Progenitor cell of endocrine pancreas (in vitro differentiated cells): Measurements from ENCODE around the gene ITGAX. TPM values are rescaled to one million over a fixed set of nuclear protein-coding genes. Genes with fewer than 3 reads are reported as not detected.

Source experiments
- DNase-seq: peaks from one replicate; pipeline ENCODE4 v3.0.0; 2021; ENCODE audit warnings: low spot score; ENCODE audit not compliant: unreplicated experiment
- H3K27ac Mint-ChIP-seq: 2 replicates; pipeline ENCODE4 v1.8.0; 2021; ENCODE audit warnings: mild to moderate bottlenecking, moderate library complexity, mixed read lengths
- H3K27me3 Mint-ChIP-seq: 2 replicates; pipeline ENCODE4 v1.8.0; 2021; ENCODE audit warnings: mixed read lengths
- H3K36me3 Mint-ChIP-seq: 2 replicates; pipeline ENCODE4 v1.8.0; 2022; ENCODE audit warnings: mixed read lengths; ENCODE audit not compliant: insufficient read depth
- H3K4me1 Mint-ChIP-seq: 2 replicates; pipeline ENCODE4 v1.8.0; 2021; ENCODE audit warnings: low read depth, mixed read lengths
- H3K4me3 Mint-ChIP-seq: 2 replicates; pipeline ENCODE4 v1.8.0; 2021; ENCODE audit warnings: low read depth, mild to moderate bottlenecking, moderate library complexity, mixed read lengths
- H3K9me3 Mint-ChIP-seq: 2 replicates; pipeline ENCODE4 v1.8.0; 2021; ENCODE audit warnings: low read depth, mixed read lengths
- CTCF ChIP-seq: fragments of 200-600 bp; sonication (generic); IDR thresholded peaks from one replicate; pipeline ENCODE4 v1.5.0; 2021; ENCODE audit warnings: antibody characterized with exemption, mild to moderate bottlenecking; ENCODE audit not compliant: unreplicated experiment
- total RNA-seq: library from RNA; stranded (reverse); gene quantifications from 2 replicates; pipeline ENCODE4 v1.2.1, GENCODE V29; 2021

ITGAX gene
- total RNA-seq, 1 donor from 2014 or later = not detected

DNA sequence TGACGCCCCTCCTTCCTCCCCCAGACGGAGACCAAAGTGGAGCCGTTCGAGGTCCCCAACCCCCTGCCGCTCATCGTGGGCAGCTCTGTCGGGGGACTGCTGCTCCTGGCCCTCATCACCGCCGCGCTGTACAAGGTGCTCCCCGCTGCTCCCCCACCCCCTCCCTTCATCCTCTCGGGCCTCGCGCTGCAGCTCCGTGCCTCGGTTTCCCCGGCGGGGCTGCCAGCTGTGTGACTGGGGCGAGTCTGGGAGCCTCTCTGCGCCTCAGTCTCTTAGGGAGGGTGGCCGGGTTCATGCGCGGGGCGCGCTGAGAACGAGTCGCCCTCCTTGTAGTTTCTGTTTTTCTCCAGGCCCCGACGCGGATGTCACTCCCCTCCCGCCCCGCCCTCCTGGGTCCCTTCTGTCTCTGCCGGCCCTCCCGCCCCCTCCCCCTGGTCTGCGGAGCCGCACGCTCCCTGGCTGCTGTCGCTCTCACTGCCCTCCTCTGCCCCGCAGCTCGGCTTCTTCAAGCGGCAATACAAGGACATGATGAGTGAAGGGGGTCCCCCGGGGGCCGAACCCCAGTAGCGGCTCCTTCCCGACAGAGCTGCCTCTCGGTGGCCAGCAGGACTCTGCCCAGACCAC, 23.7 kb upstream of the ITGAX start:
- DNase-seq = no peak
- H3K27me3 Mint-ChIP-seq = peaks cover 63% of the 10 kb centered on the region
- no peaks in the 10 kb centered on the region for H3K9me3 Mint-ChIP-seq
- H3K4me3 Mint-ChIP-seq = no peak overlapping the region
- H3K4me1 Mint-ChIP-seq = peaks cover 1% of the 10 kb centered on the region
- TF ChIP-seq CTCF = no peak
- H3K27ac Mint-ChIP-seq = no peak overlapping the region
- H3K36me3 Mint-ChIP-seq = no peaks in the 10 kb centered on the region

DNA sequence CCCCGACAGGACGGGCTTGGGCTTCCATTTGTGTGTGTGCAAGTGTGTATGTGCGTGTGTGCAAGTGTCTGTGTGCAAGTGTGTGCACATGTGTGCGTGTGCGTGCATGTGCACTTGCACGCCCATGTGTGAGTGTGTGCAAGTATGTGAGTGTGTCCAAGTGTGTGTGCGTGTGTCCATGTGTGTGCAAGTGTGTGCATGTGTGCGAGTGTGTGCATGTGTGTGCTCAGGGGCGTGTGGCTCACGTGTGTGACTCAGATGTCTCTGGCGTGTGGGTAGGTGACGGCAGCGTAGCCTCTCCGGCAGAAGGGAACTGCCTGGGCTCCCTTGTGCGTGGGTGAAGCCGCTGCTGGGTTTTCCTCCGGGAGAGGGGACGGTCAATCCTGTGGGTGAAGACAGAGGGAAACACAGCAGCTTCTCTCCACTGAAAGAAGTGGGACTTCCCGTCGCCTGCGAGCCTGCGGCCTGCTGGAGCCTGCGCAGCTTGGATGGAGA, 23.1 kb upstream of the ITGAX start:
- DNase-seq = no peak
- no peak for TF ChIP-seq CTCF
- no peaks in the 10 kb centered on the region for H3K9me3 Mint-ChIP-seq
- no peak overlapping the region for H3K27ac Mint-ChIP-seq
- H3K36me3 Mint-ChIP-seq = no peaks in the 10 kb centered on the region
- H3K4me3 Mint-ChIP-seq = no peak overlapping the region
- peaks cover 60% of the 10 kb centered on the region for H3K27me3 Mint-ChIP-seq
- peaks cover 1% of the 10 kb centered on the region for H3K4me1 Mint-ChIP-seq

DNA sequence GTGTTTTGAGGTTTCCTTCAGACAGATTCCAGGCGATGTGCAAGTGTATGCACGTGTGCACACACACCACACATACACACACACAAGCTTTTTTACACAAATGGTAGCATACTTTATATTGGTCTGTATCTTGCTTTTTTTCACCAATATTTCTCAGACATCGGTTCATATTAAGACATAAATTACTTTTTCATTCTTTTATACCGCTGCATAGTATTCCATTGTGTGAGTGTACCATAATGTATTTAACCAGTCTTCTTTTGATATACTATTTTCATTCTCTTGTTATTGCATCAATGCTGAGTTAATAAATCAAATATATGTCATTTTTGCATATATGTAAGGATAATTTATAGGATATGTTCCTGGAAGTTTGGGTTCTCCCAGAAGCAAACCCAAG, 22.4 kb upstream of the ITGAX start:
- Mint-ChIP-seq H3K4me1 (peaks cover 1% of the 10 kb centered on the region), H3K36me3 (no peaks in the 10 kb centered on the region), H3K9me3 (no peaks in the 10 kb centered on the region), H3K27ac (no peak overlapping the region), H3K4me3 (no peak overlapping the region), H3K27me3 (peaks cover 56% of the 10 kb centered on the region)
- DNase-seq = no peak
- TF ChIP-seq CTCF = no peak

- peaks cover 1% of the 10 kb centered on the region for H3K4me1 Mint-ChIP-seq
- H3K4me3 Mint-ChIP-seq = no peak overlapping the region
- peaks cover 49% of the 10 kb centered on the region for H3K27me3 Mint-ChIP-seq
Measured at GRCh38 chr16:31333686-31334649, 21.0 kb upstream of the ITGAX start.

More at GRCh38 chr16:31333686-31334649, 21.0 kb upstream of the ITGAX start:
- no peak for DNase-seq
- Mint-ChIP-seq H3K27ac (no peak overlapping the region), H3K9me3 (no peaks in the 10 kb centered on the region), H3K36me3 (no peaks in the 10 kb centered on the region)
- peak; percentile 51 for TF ChIP-seq CTCF
